ENCODE measurements around the gene LRRC25. TPM values are rescaled to one million over a fixed set of nuclear protein-coding genes. Genes with fewer than 3 reads are reported as not detected.

The LRRC25 gene
- total RNA-seq, 1 experiment from 2014 or later: not detected

- no peak for TF ChIP-seq CTCF (IDR thresholded peaks at IDR 0.05; ENCODE audit: unreplicated experiment)
- Mint-ChIP-seq H3K4me1 (ENCODE audit: insufficient read depth, unreplicated experiment) (peaks cover 16% of the 10 kb centered on the region), H3K9me3 (ENCODE audit: unreplicated experiment) (no peaks in the 10 kb centered on the region), H3K4me3 (ENCODE audit: unreplicated experiment) (peak overlapping the region; percentile 15), H3K27ac (ENCODE audit: low read depth, unreplicated experiment) (peak overlapping the region; percentile 99), H3K36me3 (ENCODE audit: insufficient read depth, unreplicated experiment) (no peaks in the 10 kb centered on the region), H3K27me3 (ENCODE audit: insufficient read depth, unreplicated experiment) (no peaks in the 10 kb centered on the region)
- ChIA-PET CTCF (interaction anchor here (0.6 to 1.9 kb wide), 5 partner anchors 11 to 215 kb away, joined by 3 to 6 read pairs (median 3); partner anchors contain the start of gene GDF15), POLR2A (interaction anchor here (0.6 to 1.8 kb wide), 6 partner anchors 8 to 85 kb away, joined by 3 to 15 read pairs (median 4); partner anchors contain the start of gene GDF15)
- intact Hi-C loops (cut with micrococcal nuclease): loop anchor here (1.0 kb wide), 1 partner anchor 9 kb away; no protein-coding TSS in a partner anchor
- TSS peak; percentile 91 for BruUV-seq (replicated peaks)
- peak; percentile 93 for DNase-seq (ENCODE audit: unreplicated experiment)
Observed at GRCh38 chr19:18373892-18374629, 23.4 kb downstream of the LRRC25 start.

GRCh38 chr19:18373407-18373891, 24.0 kb downstream of the LRRC25 start:
- peaks cover 16% of the 10 kb centered on the region for H3K4me1 Mint-ChIP-seq (ENCODE audit: insufficient read depth, unreplicated experiment)
- H3K4me3 Mint-ChIP-seq (ENCODE audit: unreplicated experiment): no peak overlapping the region
- H3K27ac Mint-ChIP-seq (ENCODE audit: low read depth, unreplicated experiment): peak overlapping the region; percentile 99
- intact Hi-C loops (cut with micrococcal nuclease): no loop called here
- no peak for TF ChIP-seq CTCF (IDR thresholded peaks at IDR 0.05; ENCODE audit: unreplicated experiment)
- no peaks in the 10 kb centered on the region for H3K9me3 Mint-ChIP-seq (ENCODE audit: unreplicated experiment)
- H3K27me3 Mint-ChIP-seq (ENCODE audit: insufficient read depth, unreplicated experiment): no peaks in the 10 kb centered on the region
- DNase-seq (ENCODE audit: unreplicated experiment): no peak
- POLR2A ChIA-PET: interaction anchor here (0.6 to 1.8 kb wide), 8 partner anchors 9 to 94 kb away, joined by 3 to 15 read pairs (median 3); partner anchors contain the start of gene GDF15
- no TSS peak for BruUV-seq (replicated peaks)
- CTCF ChIA-PET: interaction anchor here (0.7 to 1.9 kb wide), 4 partner anchors 12 to 24 kb away, joined by 3 to 6 read pairs (median 4); partner anchors contain the start of gene GDF15
- no peaks in the 10 kb centered on the region for H3K36me3 Mint-ChIP-seq (ENCODE audit: insufficient read depth, unreplicated experiment)

GRCh38 chr19:18368504-18369222, 28.8 kb downstream of the LRRC25 start:
- CTCF ChIA-PET: interaction anchor here (0.7 to 1.0 kb wide), 2 partner anchors 19 to 21 kb away, joined by 3 to 6 read pairs; no protein-coding TSS in a partner anchor
- Mint-ChIP-seq H3K4me1 (ENCODE audit: insufficient read depth, unreplicated experiment) (peaks cover 24% of the 10 kb centered on the region), H3K36me3 (ENCODE audit: insufficient read depth, unreplicated experiment) (no peaks in the 10 kb centered on the region), H3K27ac (ENCODE audit: low read depth, unreplicated experiment) (peak overlapping the region; percentile 66), H3K27me3 (ENCODE audit: insufficient read depth, unreplicated experiment) (no peaks in the 10 kb centered on the region), H3K9me3 (ENCODE audit: unreplicated experiment) (no peaks in the 10 kb centered on the region), H3K4me3 (ENCODE audit: unreplicated experiment) (no peak overlapping the region)
- POLR2A ChIA-PET: interaction anchor here (1.0 kb wide), 1 partner anchor 17 kb away, joined by 3 read pairs; the partner anchor contains the start of gene GDF15
- DNase-seq (ENCODE audit: unreplicated experiment): no peak
- no TSS peak for BruUV-seq (replicated peaks)
- TF ChIP-seq CTCF (IDR thresholded peaks at IDR 0.05; ENCODE audit: unreplicated experiment): no peak
- intact Hi-C loops (cut with micrococcal nuclease): no loop called here
